ENCODE results near the gene LMX1B. TPM values are rescaled to one million over a fixed set of nuclear protein-coding genes. Genes with fewer than 3 reads are reported as not detected.

Gene LMX1B
- total RNA-seq, 8 experiments from 2014 or later: 0.05 to 3.2 (median 0.25) TPM; not detected in 2

- ATAC-seq (replicated peaks in 6 of 8): peak in 6 of 8 experiments; percentile 18 to 68 (median 44)
- Histone ChIP-seq H3K4me3 (no peak overlapping the region), H3K4me1 (replicated peaks in 1 of 2) (peaks cover 11 to 34% of the 10 kb centered on the region in 2 donors), H3K27ac (no peak overlapping the region)
- WGBS, 10 experiments: 0 to 10% methylated on average over 1 to 4 of the region's 13 CpGs; no CpG with 5 or more reads in 8 of the 10 experiments
- in situ Hi-C loops (cut with MboI; ENCODE audit: low pct_unique_long_range_greater_than_20kb in 2 of 9, low sequenced_read_pairs in 9 of 9, unreplicated experiment in 9 of 9): no loop called here
Observed at GRCh38 chr9:126673689-126674364, 60.1 kb downstream of the LMX1B start.

- no peak for ATAC-seq (replicated peaks in 6 of 8)
- in situ Hi-C loops (cut with MboI; ENCODE audit: low pct_unique_long_range_greater_than_20kb in 2 of 9, low sequenced_read_pairs in 9 of 9, unreplicated experiment in 9 of 9): no loop called here
- 0 to 66% (median 47%) methylated on average over 2 to 5 of the region's 11 CpGs; no CpG with 5 or more reads in 3 of the 10 experiments for WGBS, 10 experiments
Observed at GRCh38 chr9:126674365-126675146, 60.8 kb downstream of the LMX1B start.

GRCh38 chr9:126675147-126675467, 61.4 kb downstream of the LMX1B start:
- in situ Hi-C loops (cut with MboI; ENCODE audit: low pct_unique_long_range_greater_than_20kb in 2 of 9, low sequenced_read_pairs in 9 of 9, unreplicated experiment in 9 of 9): no loop called here
- Histone ChIP-seq H3K4me1 (replicated peaks in 1 of 2) (peaks cover 11 to 34% of the 10 kb centered on the region in 2 donors), H3K27ac (no peak overlapping the region), H3K4me3 (no peak overlapping the region)
- 8 to 95% (median 24%) methylated on average over 3 to 8 of the region's 8 CpGs; no CpG with 5 or more reads in 2 of the 10 experiments for WGBS, 10 experiments
- no peak for ATAC-seq (replicated peaks in 6 of 8)

More at GRCh38 chr9:126674365-126675146, 60.8 kb downstream of the LMX1B start:
- no peak overlapping the region for H3K4me3 ChIP-seq
- peaks cover 11 to 34% of the 10 kb centered on the region in 2 donors for H3K4me1 ChIP-seq (replicated peaks in 1 of 2)
- H3K27ac ChIP-seq: no peak overlapping the region

- WGBS, 10 experiments: 8 to 80% (median 23%) methylated on average over 1 to 9 of the region's 11 CpGs; no CpG with 5 or more reads in 2 of the 10 experiments
- ATAC-seq (replicated peaks in 6 of 8): no peak
- Histone ChIP-seq H3K27ac (no peak overlapping the region), H3K4me3 (no peak overlapping the region), H3K4me1 (replicated peaks in 1 of 2) (peaks cover 7 to 26% of the 10 kb centered on the region in 2 donors)
- in situ Hi-C loops (cut with MboI; ENCODE audit: low pct_unique_long_range_greater_than_20kb in 2 of 9, low sequenced_read_pairs in 9 of 9, unreplicated experiment in 9 of 9): no loop called here
Observed at GRCh38 chr9:126676102-126676684, 62.5 kb downstream of the LMX1B start.

- ATAC-seq (replicated peaks in 6 of 8): peak in 4 of 8 experiments; percentile 12 to 57 (median 42)
- H3K27ac ChIP-seq: no peak overlapping the region
- peaks cover 2 to 21% of the 10 kb centered on the region in 2 donors for H3K4me1 ChIP-seq (replicated peaks in 1 of 2)
- 0 to 7% (median 0%) methylated on average over 1 to 3 of the region's 24 CpGs; no CpG with 5 or more reads in 6 of the 10 experiments for WGBS, 10 experiments
- in situ Hi-C loops (cut with MboI; ENCODE audit: low pct_unique_long_range_greater_than_20kb in 2 of 9, low sequenced_read_pairs in 9 of 9, unreplicated experiment in 9 of 9): no loop called here
- H3K4me3 ChIP-seq: no peak overlapping the region
Observed at GRCh38 chr9:126676685-126677143, 63.0 kb downstream of the LMX1B start.

GRCh38 chr9:126677188-126678084, 63.7 kb downstream of the LMX1B start:
- peak in 2 of 8 experiments; percentile 32 to 34 for ATAC-seq (replicated peaks in 6 of 8)
- no peak overlapping the region for H3K4me3 ChIP-seq
- WGBS, 10 experiments: 0 to 74% (median 27%) methylated on average over 1 to 6 of the region's 11 CpGs; no CpG with 5 or more reads in 4 of the 10 experiments

GRCh38 chr9:126678989-126679388, 65.3 kb downstream of the LMX1B start:
- in situ Hi-C loops (cut with MboI; ENCODE audit: low pct_unique_long_range_greater_than_20kb in 2 of 9, low sequenced_read_pairs in 9 of 9, unreplicated experiment in 9 of 9): no loop called here
- 50 to 89% (median 68%) methylated on average over 1 to 3 of the region's 4 CpGs; no CpG with 5 or more reads in 2 of the 10 experiments for WGBS, 10 experiments
- H3K4me1 ChIP-seq (replicated peaks in 1 of 2): peaks cover 4 to 8% of the 10 kb centered on the region in 2 donors

More at GRCh38 chr9:126677188-126678084, 63.7 kb downstream of the LMX1B start:
- in situ Hi-C loops (cut with MboI; ENCODE audit: low pct_unique_long_range_greater_than_20kb in 2 of 9, low sequenced_read_pairs in 9 of 9, unreplicated experiment in 9 of 9): no loop called here
- Histone ChIP-seq H3K27ac (no peak overlapping the region), H3K4me1 (replicated peaks in 1 of 2) (peaks cover 0 to 14% of the 10 kb centered on the region in 2 donors)

GRCh38 chr9:126681336-126681735, 67.6 kb downstream of the LMX1B start:
- in situ Hi-C loops (cut with MboI; ENCODE audit: low pct_unique_long_range_greater_than_20kb in 2 of 9, low sequenced_read_pairs in 9 of 9, unreplicated experiment in 9 of 9): no loop called here
- WGBS, 10 experiments: 5 to 63% (median 28%) methylated on average over 1 to 6 of the region's 7 CpGs; no CpG with 5 or more reads in 6 of the 10 experiments
- no peak overlapping the region for H3K4me3 ChIP-seq
- H3K27ac ChIP-seq: no peak overlapping the region
- peaks cover 4 to 8% of the 10 kb centered on the region in 2 donors for H3K4me1 ChIP-seq (replicated peaks in 1 of 2)
- ATAC-seq (replicated peaks in 6 of 8): no peak

More at GRCh38 chr9:126678989-126679388, 65.3 kb downstream of the LMX1B start:
- H3K27ac ChIP-seq: no peak overlapping the region
- ATAC-seq (replicated peaks in 6 of 8): no peak
- no peak overlapping the region for H3K4me3 ChIP-seq

GRCh38 chr9:126682113-126682810, 68.5 kb downstream of the LMX1B start:
- WGBS, 10 experiments: 0 to 73% (median 15%) methylated on average over 1 to 13 of the region's 24 CpGs; no CpG with 5 or more reads in 3 of the 10 experiments
- peaks cover under 1 to 4% of the 10 kb centered on the region in 2 donors for H3K4me1 ChIP-seq (replicated peaks in 1 of 2)
- in situ Hi-C loops (cut with MboI; ENCODE audit: low pct_unique_long_range_greater_than_20kb in 2 of 9, low sequenced_read_pairs in 9 of 9, unreplicated experiment in 9 of 9): no loop called here
- H3K27ac ChIP-seq: no peak overlapping the region
- no peak for ATAC-seq (replicated peaks in 6 of 8)
- H3K4me3 ChIP-seq: no peak overlapping the region

- in situ Hi-C loops (cut with MboI; ENCODE audit: low pct_unique_long_range_greater_than_20kb in 2 of 9, low sequenced_read_pairs in 9 of 9, unreplicated experiment in 9 of 9): no loop called here
- H3K4me1 ChIP-seq (replicated peaks in 1 of 2): peaks cover 0 to 4% of the 10 kb centered on the region in 2 donors
- 6 to 60% (median 13%) methylated on average over 1 to 3 of the region's 69 CpGs; no CpG with 5 or more reads in 6 of the 10 experiments for WGBS, 10 experiments
- ATAC-seq (replicated peaks in 6 of 8): peak in 7 of 8 experiments; percentile 62 to 88 (median 87)
- no peak overlapping the region for H3K27ac ChIP-seq
- H3K4me3 ChIP-seq: peak overlapping the region in 1 of 5 donors; percentile 16
Observed at GRCh38 chr9:126682928-126683697, 69.4 kb downstream of the LMX1B start.

GRCh38 chr9:126683698-126684044, 69.9 kb downstream of the LMX1B start:
- in situ Hi-C loops (cut with MboI; ENCODE audit: low pct_unique_long_range_greater_than_20kb in 2 of 9, low sequenced_read_pairs in 9 of 9, unreplicated experiment in 9 of 9): no loop called here
- Histone ChIP-seq H3K27ac (no peak overlapping the region), H3K4me1 (replicated peaks in 1 of 2) (peaks cover 0 to 4% of the 10 kb centered on the region in 2 donors), H3K4me3 (no peak overlapping the region)
- 29 to 63% (median 38%) methylated on average over 2 to 4 of the region's 5 CpGs; no CpG with 5 or more reads in 5 of the 10 experiments for WGBS, 10 experiments
- ATAC-seq (replicated peaks in 6 of 8): peak in 1 of 8 experiments; percentile 6
